Cerebellar nuclear complex (tissue), 1 donor: ENCODE results near the gene KRT36.

ENCODE experiments used
- DNase-seq, 2 experiments: peaks; one replicate each; lab custom pipeline; 2025; lab: John Stamatoyannopoulos, UW

Gene KRT36

GRCh38 chr17:41489531-41489930 lies at the start of gene KRT36:
Gene KRT36 (minus strand): TSS chr17:41489910. CDS start chr17:41489864, 46 bp downstream.
- no peak for DNase-seq

DNA sequence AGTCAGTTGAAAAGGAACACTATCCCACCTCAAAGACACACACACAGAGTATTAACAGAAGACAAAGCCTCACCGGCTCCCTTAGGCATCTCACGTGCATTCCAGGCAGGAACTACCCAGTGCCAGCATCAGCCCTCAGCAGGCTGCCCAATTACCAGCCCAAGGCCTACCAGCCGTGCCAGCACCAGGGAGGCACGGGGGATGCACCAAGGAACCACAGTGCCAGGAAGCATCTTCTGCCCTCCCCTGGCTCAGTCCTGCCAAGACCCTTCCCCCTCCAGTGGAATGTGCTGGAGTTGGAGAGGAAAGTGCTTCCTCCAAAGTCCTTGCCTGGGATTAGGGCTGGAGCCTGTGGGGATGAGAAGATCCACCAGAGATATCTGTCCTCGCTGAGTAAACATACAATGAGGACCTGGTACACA lies 49.4 kb upstream of the KRT36 start:
- no peak for DNase-seq

- DNase-seq, result no peak
These were observed 48.9 kb upstream of the KRT36 start for GRCh38 chr17:41538565-41538991.

- DNase-seq, result no peak
These were observed 48.3 kb upstream of the KRT36 start for GRCh38 chr17:41537990-41538389.

- no peak for DNase-seq
These were observed 47.9 kb upstream of the KRT36 start for GRCh38 chr17:41537614-41537954.

DNA sequence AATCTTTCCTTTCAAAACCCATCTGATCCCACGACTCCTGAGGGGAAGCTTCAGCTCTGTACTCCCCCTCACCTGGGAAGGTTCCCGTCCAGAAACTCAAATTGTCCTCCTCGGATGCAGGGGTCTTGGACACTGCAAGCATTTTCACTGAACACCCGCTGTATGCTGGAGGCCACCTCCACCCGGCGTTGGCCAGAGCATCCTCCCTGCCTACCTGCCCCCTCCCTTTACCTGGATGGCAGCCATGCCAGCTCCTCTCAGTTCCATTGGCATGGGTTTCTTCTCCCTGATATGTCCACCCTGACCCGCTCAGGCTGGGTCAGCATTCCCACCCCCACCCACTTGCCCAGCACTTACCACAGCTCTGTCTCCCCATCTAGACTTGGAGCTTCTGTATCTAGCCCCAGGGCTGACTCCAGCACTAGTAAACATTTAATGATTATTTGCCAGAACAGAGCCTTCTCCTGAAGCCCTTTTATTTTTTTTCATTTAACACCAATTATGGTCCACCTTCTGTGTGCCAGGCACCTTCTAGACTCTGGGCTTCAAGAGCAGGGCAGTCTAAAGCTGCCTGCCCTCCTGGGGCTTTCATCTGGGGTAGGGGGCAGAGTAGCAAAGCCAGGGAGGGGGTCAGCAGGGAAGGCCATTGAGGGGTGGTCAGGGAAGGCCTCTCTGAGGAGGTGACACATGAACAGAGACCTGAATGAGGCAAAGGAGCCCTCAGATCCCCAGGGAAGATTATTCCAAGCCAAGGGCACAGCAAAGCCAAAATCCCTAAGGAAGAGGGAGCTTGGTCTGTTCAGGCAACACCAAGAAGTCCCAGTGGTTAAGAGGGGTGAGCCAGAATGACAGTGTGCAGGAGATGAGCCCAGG lies 47.3 kb upstream of the KRT36 start:
- DNase-seq, result no peak

GRCh38 chr17:41535764-41536481 lies 46.2 kb upstream of the KRT36 start:
- DNase-seq, result no peak

DNA sequence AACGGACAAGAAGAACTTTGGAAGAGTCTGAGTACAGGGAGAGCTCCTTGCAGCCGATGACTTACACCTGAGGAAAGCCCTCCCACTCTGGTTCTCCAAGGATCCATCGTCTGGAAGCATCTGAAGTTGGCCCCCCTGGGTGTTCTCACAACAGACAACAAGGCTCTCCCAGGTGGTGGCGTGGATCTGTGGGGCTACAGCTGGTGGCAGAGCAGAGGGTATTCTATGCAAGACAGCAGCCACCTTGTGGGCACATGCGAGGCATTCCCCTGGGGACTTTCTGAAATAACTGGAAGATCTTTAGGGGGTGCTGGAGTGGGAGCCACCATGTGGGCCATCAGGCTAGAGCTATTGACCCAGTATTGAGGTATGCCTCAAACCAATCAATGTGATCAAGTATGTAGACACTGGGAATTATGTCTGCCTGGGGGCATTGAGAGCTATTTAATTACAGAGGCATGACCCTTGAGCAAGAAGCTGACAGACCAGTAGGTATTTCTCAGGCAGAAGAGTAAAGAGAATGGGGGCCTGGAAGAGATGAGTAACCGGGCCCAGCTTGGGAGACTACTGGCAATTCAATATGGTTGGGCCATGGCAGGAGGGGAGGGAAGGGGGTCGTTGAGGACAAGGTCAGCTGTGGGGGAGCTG lies 45.3 kb upstream of the KRT36 start:
- no peak for DNase-seq

- no peak for DNase-seq
These were observed 43.9 kb upstream of the KRT36 start for GRCh38 chr17:41533613-41534012.

DNA sequence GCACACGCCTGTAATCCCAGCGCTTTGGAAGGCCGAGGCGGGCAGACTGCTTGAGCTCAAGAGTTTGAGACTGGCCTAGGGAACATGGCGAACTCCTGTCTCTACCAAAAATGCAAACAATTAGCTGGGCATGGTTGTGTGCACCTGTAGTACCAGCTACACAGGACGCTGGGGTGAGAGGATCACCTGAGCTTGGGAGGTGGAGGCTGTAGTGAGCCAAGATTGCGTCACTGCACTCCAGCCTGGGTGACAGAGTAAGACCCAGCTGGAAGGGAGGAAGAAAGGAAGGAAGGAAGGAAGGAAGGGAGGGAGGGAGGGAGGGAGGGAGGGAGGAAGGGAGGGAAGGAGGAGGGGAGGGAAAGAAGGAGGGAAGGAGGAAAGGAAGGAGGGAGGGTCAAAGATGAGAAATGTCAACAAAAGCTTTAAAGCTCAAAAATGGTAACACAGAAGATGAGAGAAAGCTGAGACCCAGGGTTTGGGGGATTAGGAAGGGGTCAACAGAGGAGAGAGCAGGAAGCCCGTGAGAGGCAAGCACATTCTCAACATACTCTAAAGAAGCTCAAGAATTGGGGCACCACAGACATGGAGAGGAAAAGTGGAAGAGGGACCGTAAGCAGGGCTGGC lies 43.3 kb upstream of the KRT36 start:
- no peak for DNase-seq

DNA sequence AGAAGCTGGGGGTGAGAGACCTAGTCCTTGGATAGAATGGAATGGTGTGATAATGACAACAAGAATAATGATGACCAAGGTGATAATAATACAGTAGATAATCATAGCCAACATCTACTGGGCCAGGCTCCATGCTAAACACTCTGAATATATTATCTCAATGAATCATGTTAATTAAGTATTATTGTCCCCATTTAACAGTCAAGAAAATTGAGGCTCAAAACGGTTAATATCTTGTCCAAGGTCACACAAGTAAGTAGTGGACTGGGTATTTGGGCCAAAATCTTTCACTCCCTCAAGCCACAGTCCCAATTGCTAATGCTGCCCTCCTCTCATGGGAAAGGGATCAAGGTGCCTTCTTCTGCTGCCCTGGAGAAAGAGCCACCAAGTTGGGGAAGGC lies 42.3 kb upstream of the KRT36 start:
- no peak for DNase-seq

- DNase-seq, result no peak
These were observed 40.6 kb upstream of the KRT36 start for GRCh38 chr17:41530062-41531048.

GRCh38 chr17:41529491-41529915 lies 39.8 kb upstream of the KRT36 start:
- no peak for DNase-seq

DNA sequence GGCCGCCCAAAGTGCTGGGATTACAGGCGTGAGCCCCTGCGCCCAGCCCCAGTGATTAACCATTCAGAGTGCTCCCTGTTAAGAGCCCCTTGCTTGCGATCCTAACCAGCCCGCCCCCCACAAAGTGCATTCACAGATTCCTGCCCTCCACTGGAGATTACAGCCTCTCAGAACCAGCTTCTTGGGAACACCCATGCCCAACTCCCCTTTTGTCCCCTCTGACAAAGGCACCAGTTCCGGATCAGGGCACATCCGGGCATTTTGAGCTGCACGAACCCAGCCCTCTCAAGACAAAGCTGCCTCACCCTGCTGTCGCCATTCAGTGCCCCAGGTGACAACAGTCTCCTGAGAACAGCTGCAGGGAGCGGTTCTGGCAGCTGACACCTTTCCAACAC lies 39.2 kb upstream of the KRT36 start:
- DNase-seq, result no peak

- no peak for DNase-seq
These were observed 37.6 kb upstream of the KRT36 start for GRCh38 chr17:41527063-41528023.

GRCh38 chr17:41524261-41524660 lies 34.6 kb upstream of the KRT36 start:
- no peak for DNase-seq

DNA sequence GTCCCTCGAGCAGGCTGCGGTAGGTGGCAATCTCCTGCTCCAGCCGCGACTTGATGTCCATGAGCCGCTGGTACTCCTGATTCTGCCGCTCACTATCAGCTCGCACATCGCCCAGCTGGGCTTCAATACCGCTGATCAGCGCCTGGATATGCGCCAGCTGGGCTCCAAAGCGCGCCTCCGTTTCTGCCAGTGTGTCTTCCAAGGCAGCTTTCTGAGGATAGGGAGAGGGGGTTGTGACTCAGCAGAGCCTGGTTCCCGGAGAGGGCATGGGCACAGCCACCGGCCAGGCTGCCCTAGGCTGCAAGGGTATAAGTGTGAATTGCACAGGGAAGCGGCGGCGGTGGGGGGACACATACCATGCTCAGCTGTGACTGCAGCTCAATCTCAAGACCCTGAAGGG lies 34.1 kb upstream of the KRT36 start:
- no peak for DNase-seq

GRCh38 chr17:41523225-41523593 lies 33.5 kb upstream of the KRT36 start:
- no peak for DNase-seq

DNA sequence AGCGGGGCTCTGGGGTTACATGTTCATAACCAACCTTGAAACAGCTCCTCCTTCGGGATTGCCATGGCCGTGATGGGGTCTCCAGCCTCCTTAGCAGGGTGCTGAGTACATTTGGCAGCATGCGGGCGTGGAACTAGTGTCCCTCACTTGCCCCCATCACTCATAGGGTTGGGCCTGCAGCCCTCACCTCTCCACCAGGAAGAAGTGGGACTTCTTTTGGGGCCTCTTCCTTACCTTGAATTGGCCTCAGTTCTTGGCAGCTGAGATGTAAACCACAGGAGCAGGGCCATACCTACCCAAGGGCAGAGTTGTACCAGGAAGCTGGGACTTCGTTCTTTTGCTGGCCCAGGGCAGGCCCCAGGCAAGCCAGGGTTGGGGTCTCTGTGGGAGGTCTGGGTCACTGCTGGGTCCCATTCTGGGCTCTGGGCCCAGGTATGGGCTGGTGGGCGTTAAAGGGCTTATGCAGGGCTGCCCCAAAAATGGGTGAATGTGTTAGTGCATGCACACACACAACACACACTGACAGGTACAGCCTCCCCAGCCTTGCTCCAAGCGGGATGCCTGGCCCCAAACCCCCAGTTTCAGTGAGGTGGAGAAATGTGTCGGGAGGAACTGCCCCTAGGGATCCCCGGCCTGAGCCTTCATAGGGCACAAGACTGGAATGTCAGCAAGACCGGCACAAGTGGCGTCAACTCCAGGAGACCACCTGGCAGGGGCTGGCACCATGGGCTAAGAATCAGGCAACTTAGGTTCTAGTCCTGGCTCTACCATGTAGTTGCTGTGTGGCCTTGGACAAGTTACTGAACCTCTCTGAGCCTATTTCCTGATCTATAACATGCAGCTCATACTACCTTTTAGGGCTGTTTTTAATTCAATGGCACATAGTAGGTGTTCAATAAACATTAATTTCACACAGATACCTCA lies 32.9 kb upstream of the KRT36 start:
- no peak for DNase-seq
